Epidermal melanocyte (primary cell): ENCODE data around the gene NFIA.

Experiments used
- DNase-seq: peaks from one replicate; pipeline ENCODE4 v3.0.0; 2011; ENCODE audit warnings: low spot score; ENCODE audit not compliant: insufficient read length

Gene NFIA

DNA sequence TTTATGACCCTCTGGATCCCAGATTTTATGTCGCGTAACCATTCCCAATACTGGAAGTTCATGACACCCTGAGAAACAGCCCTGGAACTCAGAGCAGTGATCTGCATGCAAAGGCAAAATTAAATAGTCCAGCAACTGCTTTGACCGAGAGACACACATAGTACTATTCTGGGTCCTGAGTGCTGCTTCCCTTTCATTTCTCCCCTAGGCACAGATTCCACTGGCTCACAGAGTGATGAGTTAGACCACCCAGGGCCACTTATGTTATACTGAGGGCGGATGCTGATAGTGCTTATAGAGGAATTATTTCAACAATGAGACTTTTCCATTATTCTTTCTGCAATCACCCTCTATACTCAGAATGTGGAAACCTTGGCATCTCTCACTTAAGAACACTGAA, 69.2 kb downstream of the NFIA start:
- DNase-seq, result no peak

DNA sequence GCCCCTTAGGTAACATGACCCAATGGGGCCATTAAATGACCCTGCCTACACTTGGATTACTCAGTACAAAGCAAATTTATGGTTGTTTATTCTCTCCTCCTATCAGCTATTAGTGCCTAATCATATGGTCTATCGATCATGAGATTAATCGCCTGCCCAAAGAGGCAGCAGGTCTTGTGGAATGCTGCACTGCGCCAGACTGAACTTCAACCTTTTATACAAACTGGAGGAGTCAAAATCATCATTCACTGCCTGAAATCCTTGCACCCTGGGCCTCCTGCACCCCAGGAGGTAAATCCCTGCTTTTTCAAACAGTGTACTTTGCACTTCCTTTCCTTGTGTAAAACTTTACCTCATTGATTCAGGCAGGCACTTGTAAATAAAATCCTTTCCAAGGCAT, 69.7 kb downstream of the NFIA start:
- no peak for DNase-seq

- DNase-seq, result no peak
These were observed 70.2 kb downstream of the NFIA start for GRCh38 chr1:61152469-61153105.

GRCh38 chr1:61156576-61157467, 74.5 kb downstream of the NFIA start:
- DNase-seq, result no peak

GRCh38 chr1:61157468-61157987, 75.2 kb downstream of the NFIA start:
- peak; percentile 80 for DNase-seq

- no peak for DNase-seq
These were observed 76.2 kb downstream of the NFIA start for GRCh38 chr1:61158591-61158990.

GRCh38 chr1:61160526-61160925, 78.2 kb downstream of the NFIA start:
- DNase-seq, result no peak

DNA sequence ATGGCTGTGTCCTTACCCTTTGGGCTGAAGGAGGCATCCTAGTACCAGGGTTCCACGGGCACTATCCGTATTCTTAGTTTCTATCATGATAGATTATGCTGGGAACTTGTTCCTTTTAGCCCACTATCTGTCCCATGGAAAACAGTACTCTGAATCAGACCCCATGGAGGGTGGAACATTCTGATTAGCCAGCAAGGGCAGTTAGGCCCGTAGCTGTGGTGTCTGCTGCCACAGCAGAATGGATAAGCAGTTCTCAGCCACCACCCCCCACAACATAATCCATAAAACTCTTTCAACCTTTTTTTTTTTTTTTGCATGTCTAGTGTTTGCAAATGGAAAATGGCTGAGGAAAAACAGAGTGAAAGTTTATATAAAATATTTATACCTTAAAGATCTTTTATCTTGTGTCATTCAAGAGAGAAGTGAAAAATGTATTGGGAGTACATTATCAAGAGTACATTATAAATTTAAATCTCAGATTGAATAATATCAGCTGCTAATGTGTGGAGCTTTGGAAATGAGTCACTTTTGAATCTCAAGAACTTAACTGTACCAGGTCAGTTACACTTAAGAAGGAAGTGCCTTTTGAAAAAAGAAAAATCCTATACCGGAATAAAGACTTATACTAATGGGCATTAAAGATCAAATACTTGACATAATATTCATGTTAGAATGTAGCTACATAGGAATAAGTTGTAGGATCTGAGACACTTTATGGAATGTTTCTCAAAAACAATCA, 80.3 kb downstream of the NFIA start:
- DNase-seq, result no peak

GRCh38 chr1:61163355-61163754, 81.0 kb downstream of the NFIA start:
- no peak for DNase-seq

GRCh38 chr1:61165402-61165801, 83.0 kb downstream of the NFIA start:
- no peak for DNase-seq

DNA sequence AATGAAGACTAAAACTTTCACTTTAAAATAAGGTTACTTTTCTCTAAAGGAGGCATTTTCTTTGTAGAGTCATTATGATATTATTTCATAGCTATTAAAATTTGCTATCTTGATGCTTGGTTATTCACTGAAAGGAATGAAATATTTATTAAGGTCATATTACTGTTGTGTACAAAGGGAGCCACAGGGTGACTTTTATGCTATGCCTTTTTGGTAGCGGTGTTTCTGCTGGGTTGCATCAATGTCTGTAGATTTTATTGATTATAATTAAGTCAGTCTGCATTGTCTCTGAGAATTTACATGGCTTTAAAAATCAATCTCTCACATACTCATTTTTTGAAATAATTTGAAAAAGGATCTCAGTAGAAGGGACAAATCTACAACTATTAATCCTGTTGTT, 84.9 kb downstream of the NFIA start:
- no peak for DNase-seq

DNA sequence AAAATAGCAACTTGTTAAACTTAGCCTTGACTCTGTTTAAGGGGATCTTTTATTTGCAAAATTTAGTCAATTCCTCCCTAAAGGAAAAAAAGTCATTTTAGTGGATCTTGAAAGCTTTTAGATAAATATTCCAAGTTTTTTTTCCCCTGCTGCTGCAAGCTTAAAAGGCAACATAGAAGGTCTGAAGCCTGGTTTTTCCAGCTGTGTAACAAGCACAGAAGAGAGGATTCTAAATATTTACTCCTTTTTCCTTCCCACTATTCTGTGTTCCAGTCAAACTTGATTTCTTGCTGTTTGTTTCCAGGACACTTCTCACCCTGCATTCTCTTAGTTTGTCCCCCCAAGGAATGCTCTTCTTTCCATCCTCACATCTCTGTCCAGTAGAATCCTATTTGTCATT, 86.7 kb downstream of the NFIA start:
- DNase-seq, result no peak

DNA sequence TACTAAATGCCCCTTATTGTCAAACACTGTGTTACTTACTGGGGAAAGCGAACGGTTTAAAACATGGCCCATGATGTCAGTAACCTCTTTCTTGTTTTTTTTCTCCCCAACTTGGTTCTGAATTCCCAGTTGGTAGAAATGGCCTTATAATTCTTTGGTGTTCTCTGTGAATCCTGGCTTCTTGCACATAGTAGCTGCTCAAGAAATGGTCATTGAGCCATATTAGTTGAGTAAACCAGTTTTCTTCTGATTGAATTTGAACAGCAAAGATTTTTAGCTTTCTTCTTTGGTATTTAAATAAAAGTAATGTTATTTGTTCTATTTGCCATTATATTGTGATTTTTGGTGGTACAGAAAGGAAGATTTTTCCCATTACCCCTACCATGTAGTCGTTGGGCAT, 87.3 kb downstream of the NFIA start:
- DNase-seq, result no peak

DNA sequence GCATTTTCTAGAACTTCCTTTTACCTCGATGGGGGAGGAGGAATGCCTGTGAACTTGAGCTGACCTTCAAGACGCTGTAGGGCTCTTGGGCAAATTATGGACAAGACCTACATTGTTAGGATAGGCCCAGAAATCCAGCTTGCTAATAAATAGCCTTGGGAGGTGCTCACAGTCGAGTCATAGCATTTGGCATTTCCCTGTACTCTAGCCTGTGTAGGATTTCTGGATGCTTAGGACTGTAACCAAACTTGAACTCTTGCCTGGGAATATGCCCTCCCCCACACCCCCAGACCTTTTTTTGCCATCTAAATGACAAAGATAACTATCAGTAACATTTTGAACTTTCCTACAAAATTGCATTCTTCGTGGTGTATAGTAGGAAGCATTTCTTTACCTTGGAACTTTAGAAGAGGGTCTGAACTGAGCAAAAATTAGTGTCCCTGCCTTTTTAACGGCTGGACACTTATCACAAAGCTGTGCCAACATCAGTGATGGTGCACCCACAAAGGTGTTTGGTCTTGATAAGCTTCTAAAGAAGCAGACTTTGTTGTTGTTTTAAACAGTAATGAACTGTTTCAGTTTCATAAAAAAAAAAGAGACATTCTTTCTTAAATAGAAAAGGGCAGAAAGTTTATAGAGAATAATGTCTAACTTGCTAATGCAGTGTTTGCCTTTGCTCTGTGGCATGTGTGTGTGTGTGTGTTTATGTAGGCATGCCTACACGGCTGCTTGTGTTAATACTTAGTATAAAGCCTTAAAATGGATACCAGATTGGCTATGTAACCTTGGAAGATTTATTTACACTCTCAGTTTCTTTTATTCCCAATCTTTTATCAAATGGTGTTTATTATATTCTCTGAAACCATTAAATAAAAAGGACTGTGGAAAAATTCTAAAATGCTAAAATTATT, 88.2 kb downstream of the NFIA start:
- no peak for DNase-seq

DNA sequence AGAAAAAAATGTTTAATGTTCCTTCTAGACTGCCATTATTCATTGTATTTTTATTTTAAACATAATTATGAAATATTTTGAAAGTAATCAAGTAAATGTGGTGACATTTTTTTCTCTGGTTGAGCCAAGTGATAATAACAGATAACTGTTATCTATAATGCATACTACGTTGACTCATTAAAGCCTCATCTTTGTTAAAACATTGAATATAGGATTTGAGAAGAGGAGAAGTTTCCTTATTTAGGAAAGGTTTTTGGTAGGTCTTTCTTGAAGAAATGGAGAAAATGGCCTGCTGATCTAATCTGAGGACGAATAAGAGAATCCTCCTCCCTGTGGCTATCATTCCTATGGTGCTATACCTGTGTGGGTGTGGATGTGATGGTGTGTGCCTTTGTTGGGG, 89.0 kb downstream of the NFIA start:
- no peak for DNase-seq

GRCh38 chr1:61171974-61172373, 89.6 kb downstream of the NFIA start:
- DNase-seq, result no peak

DNA sequence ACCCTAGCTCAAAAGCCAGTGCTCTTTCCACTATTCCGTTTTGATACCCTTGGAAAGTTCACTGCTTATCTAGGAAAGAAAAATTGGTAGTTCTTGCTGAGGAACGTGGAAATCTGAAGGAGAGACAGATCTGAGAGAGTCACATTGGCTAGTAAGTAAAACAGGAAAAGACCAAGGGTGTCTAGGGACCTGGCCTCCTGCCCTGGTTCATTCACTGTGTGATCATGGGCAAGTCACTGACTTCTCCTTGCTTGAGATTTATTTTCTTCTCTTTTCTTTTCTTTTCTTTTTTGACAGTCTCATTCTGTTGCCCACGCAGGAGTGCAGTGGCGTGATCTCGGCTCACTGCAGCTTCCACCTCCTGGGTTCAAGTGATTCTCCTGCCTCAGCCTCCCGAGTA, 90.8 kb downstream of the NFIA start:
- no peak for DNase-seq

DNA sequence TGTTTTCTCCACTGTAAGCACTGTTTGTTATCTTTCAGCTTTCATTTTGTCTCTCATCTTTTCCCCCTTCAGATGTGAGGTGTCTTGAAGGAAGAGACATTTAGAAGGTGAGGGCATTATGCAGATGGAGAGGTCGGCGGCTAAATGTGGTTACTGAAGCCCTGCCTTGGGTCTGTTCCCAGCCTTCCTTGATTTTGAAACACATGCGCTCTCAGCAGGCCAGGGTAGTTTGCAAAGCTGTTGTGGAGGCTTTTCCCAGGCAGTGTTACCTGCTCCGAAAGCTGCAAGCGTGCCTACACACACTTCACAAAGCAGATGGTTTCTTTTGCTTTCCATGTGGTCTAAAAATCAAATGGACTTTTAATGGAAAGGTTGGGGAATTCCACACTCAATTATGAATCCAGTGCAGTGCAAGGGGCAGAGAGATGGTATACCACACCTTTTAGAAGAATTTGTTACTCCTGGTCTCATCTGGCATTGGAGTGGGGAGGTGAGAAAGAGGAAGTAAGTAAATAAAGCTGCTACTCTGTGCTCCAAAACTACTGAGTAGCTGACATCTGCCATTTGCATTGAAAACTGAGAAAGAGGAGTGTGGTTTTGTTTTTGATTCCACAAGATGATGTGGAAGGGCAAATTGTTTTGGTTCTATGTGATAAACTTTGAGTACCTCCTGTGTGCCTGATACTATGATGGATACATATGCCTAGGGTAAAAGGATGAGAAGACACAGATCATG, 91.9 kb downstream of the NFIA start:
- no peak for DNase-seq

- DNase-seq, result no peak
These were observed 93.6 kb downstream of the NFIA start for GRCh38 chr1:61175976-61176375.
